ENCODE data around the gene NEDD4L.

DNA sequence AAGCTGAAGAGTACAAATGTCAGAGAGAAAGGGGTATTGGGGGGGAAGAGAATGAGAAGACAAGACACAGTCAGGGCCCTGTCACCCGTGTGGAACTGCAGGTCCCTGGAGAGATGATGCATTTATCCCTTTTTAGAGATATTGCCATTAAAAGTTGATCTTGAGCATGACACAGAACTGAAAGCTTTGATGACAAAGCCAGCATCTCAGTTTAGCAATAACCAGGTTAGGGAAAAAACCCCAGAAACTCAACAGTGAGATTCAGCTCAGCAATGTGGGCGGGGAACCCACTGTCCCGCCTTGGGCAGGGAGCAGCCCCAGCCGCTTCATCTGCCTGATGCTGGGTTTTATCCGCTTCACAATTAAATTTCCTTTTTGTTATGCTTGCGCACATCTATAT, 181.1 kb downstream of the NEDD4L start:
- TF ChIP-seq CTCF (IDR thresholded peaks at IDR 0.05) (no peak), POLR2AphosphoS5 (IDR thresholded peaks at IDR 0.05) (no peak), POLR2A (IDR thresholded peaks at IDR 0.05; ENCODE audit: low read depth) (no peak)

Data from esophagus muscularis mucosa (tissue), 3 donors.